Testis (tissue), 2 donors: ENCODE measurements around the gene TACR1.

Experiments
- CTCF ChIP-seq, 3 experiments: fragments of 450-650 bp in 2 of 3; fragments of 200-600 bp in 1 of 3; sonication (generic) in 1 of 3; IDR thresholded peaks; one replicate each; pipeline ENCODE4 v1.5.1; 2016 to 2019; ENCODE audit warnings: antibody characterized with exemption in 3 of 3, mild to moderate bottlenecking in 2 of 3, moderate library complexity in 1 of 3
- POLR2A ChIP-seq: fragments of 450-650 bp; IDR thresholded peaks from one replicate; pipeline ENCODE4 v1.6.1; 2017; ENCODE audit warnings: antibody characterized with exemption, mild to moderate bottlenecking, moderate library complexity

- TF ChIP-seq POLR2A: no peak
- TF ChIP-seq CTCF (IDR thresholded peaks at IDR 0.05): no peak
Measured at GRCh38 chr2:75025633-75026380, 173.5 kb downstream of the TACR1 start.
